Measurements from ENCODE around the gene SELENON. TPM values are rescaled to one million over a fixed set of nuclear protein-coding genes. Genes with fewer than 3 reads are reported as not detected.

The SELENON gene
- total RNA-seq, 1 experiment from 2014 or later, result 21.8 TPM

- Mint-ChIP-seq H3K27ac (ENCODE audit: low read depth, unreplicated experiment) (no peak overlapping the region), H3K36me3 (ENCODE audit: insufficient read depth, unreplicated experiment) (no peaks in the 10 kb centered on the region), H3K4me3 (ENCODE audit: unreplicated experiment) (no peak overlapping the region), H3K4me1 (ENCODE audit: insufficient read depth, unreplicated experiment) (peaks cover 6% of the 10 kb centered on the region), H3K9me3 (ENCODE audit: unreplicated experiment) (no peaks in the 10 kb centered on the region), H3K27me3 (ENCODE audit: insufficient read depth, unreplicated experiment) (no peaks in the 10 kb centered on the region)
- CTCF ChIA-PET, result interaction anchor here (0.6 to 0.7 kb wide), 2 partner anchors 20 to 52 kb away, joined by 4 read pairs; no protein-coding TSS in a partner anchor
- POLR2A ChIA-PET, result interaction anchor here (1.1 to 1.5 kb wide), 4 partner anchors 14 to 154 kb away, joined by 3 to 4 read pairs (median 3); partner anchors contain the start of genes MTFR1L and PAFAH2
- intact Hi-C loops (cut with micrococcal nuclease), result no loop called here
- no peak for TF ChIP-seq CTCF (IDR thresholded peaks at IDR 0.05; ENCODE audit: unreplicated experiment)
- no TSS peak for BruUV-seq (replicated peaks)
- DNase-seq (ENCODE audit: unreplicated experiment), result no peak
Observed at GRCh38 chr1:25843483-25843882, 43.5 kb downstream of the SELENON start.

DNA sequence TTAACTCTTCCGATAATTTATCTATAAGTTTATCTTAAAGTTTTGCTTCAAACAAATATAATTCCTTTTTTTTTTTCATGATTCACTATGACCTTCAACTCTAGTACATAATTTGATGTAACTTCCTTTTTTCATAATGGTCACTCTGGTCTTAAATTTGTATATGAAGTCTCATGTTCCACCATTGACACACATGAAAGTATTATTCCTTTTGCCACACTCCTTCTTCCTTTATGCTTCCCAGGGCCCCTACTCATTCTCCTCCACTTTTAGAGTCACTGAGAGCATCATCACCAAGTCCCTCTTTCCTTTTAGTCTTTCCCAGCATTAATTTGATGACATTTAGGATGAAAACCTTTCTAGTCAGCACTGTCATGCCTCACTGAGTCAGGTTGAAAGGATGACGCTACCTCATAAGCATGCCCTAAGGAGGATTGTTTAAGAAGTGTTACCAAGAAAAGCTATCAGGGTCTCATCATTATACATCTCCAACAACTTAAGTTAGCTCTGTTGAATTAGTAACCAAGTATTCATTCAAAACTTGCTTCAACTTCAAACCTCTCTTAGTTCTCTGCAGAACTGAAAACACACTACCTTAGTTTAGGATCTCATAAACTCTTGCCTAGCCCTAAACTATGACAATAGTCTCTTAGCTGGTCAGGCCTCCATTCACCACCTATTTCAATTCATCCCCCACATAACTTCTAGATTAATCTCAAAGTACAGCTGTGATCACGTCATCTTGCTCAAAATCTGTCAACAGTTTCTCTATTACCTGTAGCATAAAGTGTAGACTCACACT is 44.7 kb downstream of the SELENON start:
- TF ChIP-seq CTCF (IDR thresholded peaks at IDR 0.05; ENCODE audit: unreplicated experiment), result no peak
- Mint-ChIP-seq H3K9me3 (ENCODE audit: unreplicated experiment) (no peaks in the 10 kb centered on the region), H3K27ac (ENCODE audit: low read depth, unreplicated experiment) (no peak overlapping the region), H3K27me3 (ENCODE audit: insufficient read depth, unreplicated experiment) (no peaks in the 10 kb centered on the region), H3K4me1 (ENCODE audit: insufficient read depth, unreplicated experiment) (peaks cover 12% of the 10 kb centered on the region), H3K4me3 (ENCODE audit: unreplicated experiment) (no peak overlapping the region), H3K36me3 (ENCODE audit: insufficient read depth, unreplicated experiment) (no peaks in the 10 kb centered on the region)
- intact Hi-C loops (cut with micrococcal nuclease), result no loop called here
- POLR2A ChIA-PET, result interaction anchor here (0.7 to 1.9 kb wide), 7 partner anchors 9 to 26 kb away, joined by 3 to 5 read pairs (median 4); partner anchors contain the start of gene MTFR1L
- no TSS peak for BruUV-seq (replicated peaks)
- no peak for DNase-seq (ENCODE audit: unreplicated experiment)
- CTCF ChIA-PET, result interaction anchor here (0.7 to 1.6 kb wide), 4 partner anchors 10 to 318 kb away, joined by 3 to 4 read pairs (median 4); partner anchors contain the start of gene PAFAH2

- Mint-ChIP-seq H3K27ac (ENCODE audit: low read depth, unreplicated experiment) (no peak overlapping the region), H3K27me3 (ENCODE audit: insufficient read depth, unreplicated experiment) (no peaks in the 10 kb centered on the region), H3K9me3 (ENCODE audit: unreplicated experiment) (no peaks in the 10 kb centered on the region), H3K4me3 (ENCODE audit: unreplicated experiment) (no peak overlapping the region), H3K36me3 (ENCODE audit: insufficient read depth, unreplicated experiment) (no peaks in the 10 kb centered on the region), H3K4me1 (ENCODE audit: insufficient read depth, unreplicated experiment) (peaks cover 17% of the 10 kb centered on the region)
- DNase-seq (ENCODE audit: unreplicated experiment), result no peak
- CTCF ChIA-PET, result interaction anchor here (0.7 to 1.0 kb wide), 4 partner anchors 11 to 466 kb away, joined by 3 to 4 read pairs (median 3); partner anchors contain the start of gene PAFAH2
- intact Hi-C loops (cut with micrococcal nuclease), result no loop called here
- BruUV-seq (replicated peaks), result no TSS peak
- POLR2A ChIA-PET, result interaction anchor here (0.9 to 1.9 kb wide), 4 partner anchors 10 to 26 kb away, joined by 3 to 5 read pairs (median 5); partner anchors contain the start of gene MTFR1L
- no peak for TF ChIP-seq CTCF (IDR thresholded peaks at IDR 0.05; ENCODE audit: unreplicated experiment)
Observed at GRCh38 chr1:25845664-25846063, 45.7 kb downstream of the SELENON start.

DNA sequence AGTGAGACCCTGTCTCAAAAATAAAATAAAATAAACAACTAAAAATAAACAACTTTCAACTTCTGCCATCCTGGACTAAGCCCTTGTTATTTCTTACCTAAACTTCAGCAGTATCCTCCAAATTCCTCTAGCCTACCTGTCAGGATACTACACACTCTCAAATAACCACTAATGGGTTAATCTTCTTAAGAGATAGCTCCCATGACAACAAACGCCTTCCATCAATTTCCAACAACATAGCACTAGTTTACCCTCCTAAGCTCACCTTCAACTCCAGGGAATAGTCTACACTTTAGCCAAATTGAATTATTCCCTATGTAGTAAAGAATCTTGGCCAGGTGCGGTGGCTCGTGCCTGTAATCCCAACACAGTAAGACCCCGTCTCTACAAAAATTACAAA is 47.9 kb downstream of the SELENON start:
- intact Hi-C loops (cut with micrococcal nuclease), result no loop called here
- ChIA-PET POLR2A (interaction anchor here (0.9 to 3.2 kb wide), 5 partner anchors 8 to 48 kb away, joined by 3 to 15 read pairs (median 4); no protein-coding TSS in a partner anchor), CTCF (interaction anchor here (0.7 to 1.5 kb wide), 2 partner anchors 8 to 505 kb away, joined by 3 read pairs; no protein-coding TSS in a partner anchor)
- no peak for TF ChIP-seq CTCF (IDR thresholded peaks at IDR 0.05; ENCODE audit: unreplicated experiment)
- no peaks in the 10 kb centered on the region for H3K9me3 Mint-ChIP-seq (ENCODE audit: unreplicated experiment)
- H3K36me3 Mint-ChIP-seq (ENCODE audit: insufficient read depth, unreplicated experiment), result no peaks in the 10 kb centered on the region
- H3K4me1 Mint-ChIP-seq (ENCODE audit: insufficient read depth, unreplicated experiment), result peaks cover 17% of the 10 kb centered on the region
- H3K27ac Mint-ChIP-seq (ENCODE audit: low read depth, unreplicated experiment), result no peak overlapping the region
- BruUV-seq (replicated peaks), result no TSS peak
- H3K4me3 Mint-ChIP-seq (ENCODE audit: unreplicated experiment), result no peak overlapping the region
- H3K27me3 Mint-ChIP-seq (ENCODE audit: insufficient read depth, unreplicated experiment), result no peaks in the 10 kb centered on the region
- DNase-seq (ENCODE audit: unreplicated experiment), result no peak
